ENCODE results near the gene ARHGAP8.

The ARHGAP8 gene

GRCh38 chr22:44865193-44866057 lies 113.0 kb downstream of the ARHGAP8 start:
- DNase-seq = no peak

DNA sequence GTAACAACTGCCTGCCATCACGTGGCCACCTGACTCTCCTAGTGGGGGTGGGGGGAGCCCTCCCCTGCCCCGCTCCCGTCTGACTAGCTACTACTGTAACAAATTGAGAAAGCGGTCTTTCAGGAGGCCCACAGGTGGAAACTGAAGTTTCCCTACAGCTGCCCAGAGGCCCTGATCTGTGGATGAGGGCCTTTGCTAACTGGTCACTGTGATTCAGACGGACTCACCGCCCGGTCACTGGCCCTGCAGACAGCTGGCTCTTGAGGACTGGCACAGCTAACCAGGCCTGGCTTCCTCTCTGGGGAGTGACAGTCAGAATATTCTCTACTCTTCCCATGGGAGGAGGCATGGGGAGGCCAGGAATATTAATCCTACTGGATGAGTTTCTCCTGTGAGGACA lies 116.8 kb downstream of the ARHGAP8 start:
- no peak for DNase-seq

DNA sequence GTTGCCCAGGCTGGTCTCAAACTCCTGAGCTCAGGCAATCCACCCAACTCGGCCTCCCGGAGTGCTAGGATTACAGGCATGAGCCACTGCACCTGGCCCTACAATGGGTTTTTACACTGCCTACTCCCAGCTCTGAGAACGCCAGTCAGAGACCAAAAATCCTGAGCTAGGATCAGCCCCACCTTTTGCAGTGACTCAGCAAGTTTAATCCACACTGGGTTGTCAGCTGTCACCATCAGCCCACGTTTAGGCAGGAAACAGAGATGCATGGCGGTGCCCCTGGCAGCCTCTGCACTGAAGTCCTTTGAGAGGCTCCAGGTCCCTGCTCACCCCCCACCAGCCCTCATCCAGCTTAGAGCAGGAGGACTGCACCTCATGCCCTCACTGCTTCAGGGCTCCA lies 117.6 kb downstream of the ARHGAP8 start:
- no peak for DNase-seq

GRCh38 chr22:44871782-44872181 lies 119.4 kb downstream of the ARHGAP8 start:
- no peak for DNase-seq

- no peak for DNase-seq
Measured at GRCh38 chr22:44876921-44877320, 124.5 kb downstream of the ARHGAP8 start.

GRCh38 chr22:44878483-44879300 lies 126.3 kb downstream of the ARHGAP8 start:
- no peak for DNase-seq

DNA sequence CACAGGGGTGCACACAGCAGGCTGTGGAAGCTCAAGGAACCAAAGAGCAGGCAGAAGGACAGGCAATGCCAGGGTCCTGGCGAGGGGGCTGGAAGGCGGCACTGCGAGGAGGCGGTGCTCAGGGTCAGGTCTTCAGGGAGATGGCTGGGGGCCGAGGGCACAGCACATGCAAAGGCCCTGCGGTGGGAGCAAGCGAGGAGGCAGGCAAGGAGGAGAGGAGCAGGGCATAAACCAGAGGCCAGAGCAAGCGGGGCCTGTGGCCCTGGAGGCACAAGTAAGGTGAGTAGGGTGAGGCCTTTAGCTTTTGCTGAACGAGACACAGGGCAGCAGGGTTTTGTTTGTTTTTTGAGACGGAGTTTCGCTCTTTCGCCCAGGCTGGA lies 126.9 kb downstream of the ARHGAP8 start:
- no peak for DNase-seq

DNA sequence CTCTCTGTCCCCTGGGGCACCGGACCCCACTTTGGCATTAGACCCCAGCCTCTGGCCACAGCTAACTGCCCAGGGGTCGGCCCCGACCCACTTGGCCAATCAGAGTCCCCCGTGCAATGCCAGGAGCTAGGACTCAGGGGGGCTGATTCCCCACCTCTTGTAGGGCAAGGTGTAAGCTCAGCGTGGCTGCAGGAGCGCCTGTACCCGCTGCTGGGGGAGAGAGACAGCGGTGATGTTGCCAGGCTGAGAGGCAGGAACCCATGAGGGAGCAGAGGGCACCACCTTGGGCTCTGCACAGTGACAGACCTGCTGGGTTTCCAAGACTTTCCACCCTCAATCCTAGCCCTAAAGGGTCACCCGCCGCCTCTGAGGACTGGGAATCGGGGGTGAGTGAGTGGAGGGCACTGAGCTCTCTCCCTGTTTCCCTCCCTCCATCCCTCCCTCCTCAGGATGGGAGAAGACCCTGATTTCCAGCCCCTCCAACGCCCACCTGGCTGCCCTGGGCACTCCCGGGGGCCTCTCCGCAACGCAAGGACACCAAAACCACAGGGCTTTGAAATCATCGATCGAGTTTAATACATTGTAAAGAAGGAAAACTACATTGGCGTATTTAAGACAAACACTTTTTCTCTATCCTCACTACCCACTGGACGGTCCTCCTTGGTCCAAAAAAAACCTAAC lies 128.4 kb downstream of the ARHGAP8 start:
- DNase-seq = no peak

DNA sequence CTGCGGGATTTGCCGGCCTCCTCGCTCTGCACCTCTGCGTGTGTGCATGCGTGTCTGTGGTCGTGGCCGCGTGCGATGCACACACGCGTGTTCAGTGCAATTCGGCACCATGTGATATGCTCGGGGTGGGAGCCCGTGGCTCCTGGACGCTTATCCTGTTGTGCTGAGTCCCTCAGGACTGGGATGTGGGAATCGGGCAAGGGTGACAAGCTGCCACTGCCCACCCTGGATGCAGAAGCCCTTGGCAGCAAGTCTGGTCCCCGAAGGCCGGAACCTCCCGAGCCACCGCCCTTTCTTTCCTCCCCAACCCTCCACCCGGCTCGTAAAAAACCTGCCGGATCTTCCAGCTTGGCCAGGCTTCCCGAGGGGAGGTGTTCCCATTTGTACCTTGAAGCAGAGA lies 129.2 kb downstream of the ARHGAP8 start:
- DNase-seq = no peak

DNA sequence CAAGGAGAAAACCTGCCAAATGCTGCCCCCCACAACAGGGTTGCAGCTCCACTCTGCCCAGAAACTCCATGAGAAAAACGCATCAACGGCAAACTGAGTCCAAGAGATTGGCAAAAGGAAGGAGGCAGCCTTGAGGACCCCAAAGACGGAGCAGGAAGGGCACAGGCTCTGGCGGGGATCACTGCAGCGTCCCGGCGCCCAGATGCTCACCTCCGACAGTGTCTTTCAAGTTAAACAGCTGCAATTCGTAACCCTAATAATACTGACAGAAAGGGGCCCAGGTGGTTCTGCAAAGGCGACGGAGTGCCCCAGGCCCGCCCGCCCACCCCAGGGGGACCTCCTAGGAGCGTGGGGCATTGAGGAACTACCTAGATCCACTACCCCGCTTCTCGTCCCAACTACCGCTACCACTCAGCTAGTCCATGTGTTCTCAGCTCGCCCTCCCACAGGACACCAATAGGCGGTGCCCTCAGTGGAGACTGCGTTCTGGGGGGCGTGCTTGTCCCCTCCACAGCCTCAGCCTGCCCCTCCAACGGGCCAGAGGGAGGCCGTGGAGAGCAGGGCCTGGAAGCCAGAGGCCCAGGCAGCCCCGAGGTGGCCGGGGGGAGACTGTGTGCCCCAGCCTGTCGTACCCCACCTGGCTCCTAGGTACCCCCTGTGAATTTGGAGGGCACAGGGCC lies 130.0 kb downstream of the ARHGAP8 start:
- DNase-seq = no peak

DNA sequence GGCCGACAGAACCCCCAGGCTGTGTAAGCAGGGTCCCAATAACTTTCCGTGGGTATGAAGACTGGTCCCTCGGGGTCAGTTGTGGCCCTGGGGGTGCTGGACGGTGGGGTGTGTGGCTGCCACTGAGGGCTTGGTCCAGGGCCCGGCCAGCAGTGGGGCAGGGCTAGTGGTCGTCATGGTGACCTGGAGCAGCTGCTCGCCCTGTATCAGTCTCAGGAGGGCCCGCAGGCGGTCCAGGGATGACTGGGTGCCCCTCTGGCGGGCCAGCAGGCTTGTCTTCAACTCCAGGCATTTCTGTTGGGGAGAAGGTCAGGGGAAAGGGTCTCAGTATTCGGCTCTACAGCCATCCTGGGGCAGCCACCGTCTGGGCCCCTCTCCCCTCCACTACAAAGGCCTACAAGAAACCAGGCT lies 130.6 kb downstream of the ARHGAP8 start:
- DNase-seq = no peak

GRCh38 chr22:44884562-44884961 lies 132.2 kb downstream of the ARHGAP8 start:
- DNase-seq = no peak

DNA sequence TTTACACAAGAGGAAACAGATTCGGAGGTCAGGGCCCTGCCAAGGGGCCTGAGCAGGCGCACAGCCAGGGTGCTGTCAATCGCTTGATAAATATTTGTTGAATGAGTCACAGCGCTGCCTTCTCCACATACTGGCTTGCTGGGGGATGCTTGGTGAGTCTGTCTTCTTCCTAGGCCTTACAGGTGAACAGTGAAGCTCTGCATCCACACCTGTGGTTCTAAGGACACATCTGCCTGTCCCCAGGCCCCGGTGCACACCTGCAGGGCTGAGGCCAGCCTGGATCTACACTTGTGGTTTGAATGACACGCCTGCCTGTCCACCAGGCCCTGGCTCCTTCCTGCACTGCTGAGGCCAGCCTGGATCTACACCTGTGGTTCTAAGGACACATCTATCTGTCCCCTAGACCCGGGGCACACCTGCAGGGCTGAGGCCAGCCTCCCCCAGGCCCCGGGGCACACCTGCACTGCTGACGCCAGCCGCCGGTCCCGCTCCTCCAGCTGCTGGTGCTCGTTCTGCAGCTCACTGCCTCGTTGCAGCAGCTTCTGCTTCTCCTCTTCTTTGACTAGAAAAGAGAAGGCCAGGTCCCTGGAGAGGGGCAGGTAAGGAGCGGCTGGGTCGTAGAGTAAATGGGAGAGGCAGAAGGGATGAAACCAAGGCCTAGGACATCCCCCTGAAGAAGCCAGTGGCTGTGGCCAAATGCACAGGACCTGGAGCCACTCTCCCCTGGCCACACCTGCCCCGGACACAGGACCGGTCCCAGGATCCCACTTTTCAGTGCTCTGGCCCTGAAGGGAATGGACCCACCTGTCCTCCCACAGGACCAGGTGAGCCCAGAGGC lies 132.8 kb downstream of the ARHGAP8 start:
- no peak for DNase-seq

GRCh38 chr22:44885806-44886360 lies 133.5 kb downstream of the ARHGAP8 start:
- no peak for DNase-seq

DNA sequence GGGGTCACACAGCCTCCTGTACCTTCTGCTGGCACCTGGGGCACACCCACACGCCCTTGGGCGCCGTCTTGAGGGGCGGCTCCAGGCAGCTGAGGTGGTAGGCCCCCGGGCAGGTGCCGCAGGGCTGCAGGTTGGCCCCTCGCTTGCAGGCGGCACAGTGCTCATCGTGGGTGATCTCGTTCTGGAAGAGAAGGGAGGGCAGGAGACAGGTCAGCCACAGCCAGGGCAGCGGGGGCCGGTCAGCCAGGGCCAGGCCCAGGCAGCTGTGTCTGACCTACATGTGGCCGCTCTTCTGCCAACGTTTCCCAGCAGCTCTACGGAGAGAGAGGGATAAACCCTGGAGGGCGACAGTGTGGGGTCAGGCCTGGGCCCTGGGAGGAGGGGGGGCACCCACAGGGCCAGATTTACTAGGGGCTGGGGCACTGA lies 135.6 kb downstream of the ARHGAP8 start:
- DNase-seq = no peak

DNA sequence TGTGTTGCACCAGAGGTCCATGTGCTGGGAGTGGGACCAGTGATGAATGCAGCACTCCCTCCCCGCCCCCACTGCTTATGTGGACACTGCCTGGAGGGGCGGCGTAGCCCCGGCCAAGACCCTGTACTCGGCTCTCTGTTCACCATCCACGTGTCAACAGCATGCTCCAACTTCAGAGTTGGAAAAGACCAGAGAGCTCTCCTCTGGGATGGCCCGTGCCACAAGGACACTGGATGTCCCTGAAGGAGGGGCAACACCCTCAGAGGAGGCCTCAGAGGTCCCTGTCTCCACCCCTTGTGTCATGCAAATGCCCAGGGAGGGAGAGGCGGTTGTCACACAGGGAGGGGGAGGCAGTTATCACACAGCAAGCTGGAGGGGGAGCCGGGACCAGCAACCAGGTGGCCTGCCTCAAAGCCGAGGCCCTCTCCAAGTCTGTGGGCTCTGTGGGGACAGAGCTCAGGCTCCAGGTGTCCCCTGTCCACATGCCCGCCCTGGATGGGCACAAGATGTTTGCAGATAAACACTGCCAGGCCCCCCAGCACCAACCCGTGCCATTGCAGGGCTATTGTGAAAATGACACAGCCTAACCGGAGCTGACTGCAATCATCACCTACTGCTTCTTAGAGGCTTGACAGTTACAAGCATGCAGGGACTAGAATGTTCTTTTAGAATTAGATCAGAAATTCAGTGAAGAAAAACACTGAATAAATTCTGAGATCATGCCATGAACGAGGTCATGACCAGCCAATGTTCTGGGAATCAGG lies 136.3 kb downstream of the ARHGAP8 start:
- no peak for DNase-seq

DNA sequence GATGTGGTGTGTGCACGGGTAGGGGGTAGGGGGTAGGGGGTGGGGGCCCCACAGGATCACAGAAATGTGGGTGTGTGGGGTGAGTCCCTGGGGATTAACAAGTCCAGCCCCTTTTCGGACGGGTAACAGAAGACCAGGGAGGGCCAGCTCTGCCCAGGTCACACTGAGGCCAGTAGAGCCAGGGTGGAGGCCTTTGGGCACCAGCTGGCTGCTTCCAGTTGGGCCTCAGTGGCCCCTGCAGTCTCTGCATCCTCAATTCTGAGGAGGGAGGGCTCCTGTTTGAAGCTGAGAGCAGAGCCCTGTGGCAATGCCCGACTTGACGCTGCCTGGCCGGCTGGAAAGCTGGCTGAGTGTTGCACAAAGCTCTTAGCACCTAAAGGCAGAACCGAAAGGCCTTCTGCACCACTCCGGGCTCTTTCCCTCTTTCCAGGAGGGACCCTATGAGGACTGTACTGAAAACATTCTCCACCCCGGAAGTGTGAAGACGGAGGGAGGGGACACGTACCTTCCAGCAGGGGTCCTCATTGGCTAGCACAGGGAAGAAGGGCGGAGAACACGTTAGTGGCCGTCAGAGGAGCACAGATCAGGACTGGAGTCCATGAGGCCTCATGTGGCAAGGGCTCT lies 137.0 kb downstream of the ARHGAP8 start:
- no peak for DNase-seq

- DNase-seq = no peak
Measured at GRCh38 chr22:44890416-44891292, 138.3 kb downstream of the ARHGAP8 start.

- no peak for DNase-seq
Measured at GRCh38 chr22:44891293-44891747, 138.9 kb downstream of the ARHGAP8 start.

All from activated effector memory CD4-positive, alpha-beta T cell treated with Interleukin-2 at 50 U/mL for 16 hours (primary cell).